Astrocyte (in vitro differentiated cells and primary cell): ENCODE data around the gene COA6.

Experiments
- CTCF ChIP-seq: IDR thresholded peaks from 2 replicates; pipeline ENCODE4 v1.5.1; 2011; ENCODE audit warnings: low read depth, mild to moderate bottlenecking, inconsistent platforms, low read length, moderate library complexity; ENCODE audit not compliant: insufficient read depth
- EZH2 ChIP-seq: IDR thresholded peaks from 2 replicates; pipeline ENCODE4 v1.6.1; 2012; ENCODE audit warnings: mild to moderate bottlenecking, low read length, inconsistent platforms; ENCODE audit not compliant: insufficient read depth

GRCh38 chr1:234397732-234398131 is 24.5 kb downstream of the COA6 start:
- TF ChIP-seq CTCF (no peak), EZH2 (no peak)
